SJCRH30 (cell line): ENCODE measurements around the gene WDR76. TPM values are rescaled to one million over a fixed set of nuclear protein-coding genes. Genes with fewer than 3 reads are reported as not detected.

Source experiments
- DNase-seq, 2 experiments: peaks; one replicate each; pipeline ENCODE4 v3.0.0-alpha.2; 2015 to 2020
- H3K27ac ChIP-seq: fragments of 250-450 bp; sonication (Bioruptor Pico); 2 replicates; pipeline ENCODE4 v1.5.1; 2020; ENCODE audit warnings: mild to moderate bottlenecking, moderate library complexity
- H3K27me3 ChIP-seq: fragments of 250-450 bp; sonication (Bioruptor Pico); 2 replicates; pipeline ENCODE4 v1.5.1; 2020; ENCODE audit warnings: mild to moderate bottlenecking, moderate library complexity
- H3K36me3 ChIP-seq: fragments of 250-450 bp; sonication (Bioruptor Pico); 2 replicates; pipeline ENCODE4 v1.5.1; 2020; ENCODE audit warnings: mild to moderate bottlenecking, moderate library complexity
- H3K4me1 ChIP-seq: fragments of 250-450 bp; sonication (Bioruptor Pico); 2 replicates; pipeline ENCODE4 v1.5.1; 2020; ENCODE audit warnings: mild to moderate bottlenecking, moderate library complexity
- H3K4me3 ChIP-seq: fragments of 250-450 bp; sonication (Bioruptor Pico); 2 replicates; pipeline ENCODE4 v1.5.1; 2020; ENCODE audit warnings: mild to moderate bottlenecking, moderate library complexity
- H3K9me3 ChIP-seq: fragments of 250-450 bp; sonication (Bioruptor Pico); replicated peaks from 2 replicates; pipeline ENCODE4 v1.5.1; 2020; ENCODE audit warnings: mild to moderate bottlenecking, moderate library complexity
- total RNA-seq: library from RNA; depleted of rRNA; stranded (reverse); fragments of >200 nt; shearing (Covaris generic); gene quantifications from 2 replicates; pipeline ENCODE4 v1.2.3, GENCODE V29; 2014; rRNA removed

Gene WDR76
- total RNA-seq, 1 experiment from 2014 or later: 71.8 TPM

GRCh38 chr15:43903864-43904290 lies 77.1 kb downstream of the WDR76 start:
- Histone ChIP-seq H3K9me3 (no peaks in the 10 kb centered on the region), H3K4me3 (no peak overlapping the region), H3K27me3 (no peaks in the 10 kb centered on the region), H3K4me1 (no peaks in the 10 kb centered on the region), H3K36me3 (no peaks in the 10 kb centered on the region), H3K27ac (no peak overlapping the region)
- DNase-seq: peak; percentile 72 to 89

- Histone ChIP-seq H3K27ac (no peak overlapping the region), H3K4me3 (no peak overlapping the region), H3K4me1 (no peaks in the 10 kb centered on the region), H3K36me3 (no peaks in the 10 kb centered on the region), H3K9me3 (no peaks in the 10 kb centered on the region), H3K27me3 (no peaks in the 10 kb centered on the region)
- no peak for DNase-seq
Measured at GRCh38 chr15:43905755-43906154, 79.0 kb downstream of the WDR76 start.

- Histone ChIP-seq H3K4me3 (no peak overlapping the region), H3K27ac (no peak overlapping the region), H3K27me3 (no peaks in the 10 kb centered on the region), H3K4me1 (peaks cover 10% of the 10 kb centered on the region), H3K36me3 (no peaks in the 10 kb centered on the region), H3K9me3 (no peaks in the 10 kb centered on the region)
- no peak for DNase-seq
Measured at GRCh38 chr15:43908516-43909050, 81.8 kb downstream of the WDR76 start.

- Histone ChIP-seq H3K4me3 (no peak overlapping the region), H3K27me3 (no peaks in the 10 kb centered on the region), H3K27ac (no peak overlapping the region), H3K4me1 (peaks cover 11% of the 10 kb centered on the region), H3K36me3 (no peaks in the 10 kb centered on the region), H3K9me3 (no peaks in the 10 kb centered on the region)
- DNase-seq: no peak
Measured at GRCh38 chr15:43911235-43911781, 84.5 kb downstream of the WDR76 start.

GRCh38 chr15:43912208-43912607 lies 85.4 kb downstream of the WDR76 start:
- H3K27ac ChIP-seq: no peak overlapping the region
- H3K4me1 ChIP-seq: peaks cover 11% of the 10 kb centered on the region
- no peak overlapping the region for H3K4me3 ChIP-seq
- H3K9me3 ChIP-seq: no peaks in the 10 kb centered on the region
- DNase-seq: no peak
- H3K36me3 ChIP-seq: no peaks in the 10 kb centered on the region
- no peaks in the 10 kb centered on the region for H3K27me3 ChIP-seq

- Histone ChIP-seq H3K36me3 (no peaks in the 10 kb centered on the region), H3K9me3 (no peaks in the 10 kb centered on the region), H3K27ac (no peak overlapping the region), H3K4me3 (no peak overlapping the region), H3K4me1 (peaks cover 12% of the 10 kb centered on the region), H3K27me3 (no peaks in the 10 kb centered on the region)
- peak; percentile 47 to 65 for DNase-seq
Measured at GRCh38 chr15:43913026-43913780, 86.4 kb downstream of the WDR76 start.

- no peak for DNase-seq
- H3K4me1 ChIP-seq: peaks cover 19% of the 10 kb centered on the region
- H3K9me3 ChIP-seq: no peaks in the 10 kb centered on the region
- no peak overlapping the region for H3K27ac ChIP-seq
- H3K36me3 ChIP-seq: no peaks in the 10 kb centered on the region
- no peaks in the 10 kb centered on the region for H3K27me3 ChIP-seq
- H3K4me3 ChIP-seq: no peak overlapping the region
Measured at GRCh38 chr15:43913941-43914340, 87.1 kb downstream of the WDR76 start.

GRCh38 chr15:43915631-43916325 lies 89.0 kb downstream of the WDR76 start:
- H3K4me3 ChIP-seq: no peak overlapping the region
- no peaks in the 10 kb centered on the region for H3K9me3 ChIP-seq
- DNase-seq: no peak
- H3K4me1 ChIP-seq: peaks cover 32% of the 10 kb centered on the region
- no peak overlapping the region for H3K27ac ChIP-seq
- H3K36me3 ChIP-seq: no peaks in the 10 kb centered on the region
- no peaks in the 10 kb centered on the region for H3K27me3 ChIP-seq

- H3K9me3 ChIP-seq: no peaks in the 10 kb centered on the region
- H3K4me1 ChIP-seq: peaks cover 37% of the 10 kb centered on the region
- no peaks in the 10 kb centered on the region for H3K27me3 ChIP-seq
- H3K36me3 ChIP-seq: no peaks in the 10 kb centered on the region
- H3K27ac ChIP-seq: no peak overlapping the region
- H3K4me3 ChIP-seq: no peak overlapping the region
- no peak for DNase-seq
Measured at GRCh38 chr15:43916326-43916660, 89.5 kb downstream of the WDR76 start.

Other genes with a start within 250 kb of the WDR76 start
- 14.3 and 15.6 TPM in 2 replicates for gene PPIP5K1, start 236.8 kb upstream of the WDR76 start, total RNA-seq
- gene CKMT1B, start 233.0 kb upstream of the WDR76 start, total RNA-seq: 0.43 TPM in 1 of 2 replicates, not detected in the other
- 0.13 and 0.42 TPM in 2 replicates for gene STRC, start 208.2 kb upstream of the WDR76 start, total RNA-seq
- gene CATSPER2, start 178.2 kb upstream of the WDR76 start, total RNA-seq: 1.3 and 1.4 TPM in 2 replicates
- 0.20 TPM in 1 of 2 replicates, not detected in the other for gene CKMT1A, start 133.1 kb upstream of the WDR76 start, total RNA-seq
- gene PDIA3, start 80.6 kb upstream of the WDR76 start, total RNA-seq: 204 and 229 TPM in 2 replicates
- not detected in 2 replicates for gene ELL3, start 50.0 kb upstream of the WDR76 start, total RNA-seq
- gene SERF2, start 34.7 kb upstream of the WDR76 start, total RNA-seq: 471 and 504 TPM in 2 replicates
- not detected in 2 replicates for gene SERINC4, start 26.8 kb upstream of the WDR76 start, total RNA-seq
- 9.4 and 10.5 TPM in 2 replicates for gene HYPK, start 26.4 kb upstream of the WDR76 start, total RNA-seq
- gene MFAP1, start 2.3 kb upstream of the WDR76 start, total RNA-seq: 44.2 and 48.4 TPM in 2 replicates